WTC11 (cell line): ENCODE data around the gene EYA2. TPM values are rescaled to one million over a fixed set of nuclear protein-coding genes. Genes with fewer than 3 reads are reported as not detected.

Source experiments
- ATAC-seq: fragments of 200-7000 bp; cut with Tn5 transposase; 2 replicates; pipeline ENCODE4 v1.10.0; 2021; ENCODE audit warnings: mild to moderate bottlenecking, moderate library complexity
- CTCF ChIA-PET: fragments of 300-600 bp; sonication (Branson Sonifier 250); formaldehyde crosslinking; loops from one replicate; lab custom pipeline; 2021; ENCODE audit warnings: antibody characterized with exemption; lab: Charles Lee
- POLR2A ChIA-PET: fragments of 350-600 bp; sonication (Branson Sonifier 250); formaldehyde crosslinking; loops from one replicate; lab custom pipeline; 2021; ENCODE audit warnings: antibody characterized with exemption; lab: Charles Lee
- DNase-seq: peaks from one replicate; pipeline ENCODE4 v3.0.0; 2021; ENCODE audit warnings: low spot score
- H3K27ac Mint-ChIP-seq: 2 replicates; pipeline ENCODE4 v1.8.0; 2021; ENCODE audit warnings: mixed read lengths
- H3K27me3 Mint-ChIP-seq: 2 replicates; pipeline ENCODE4 v1.8.0; 2021; ENCODE audit warnings: low read depth, mild to moderate bottlenecking, moderate library complexity, mixed read lengths
- H3K36me3 Mint-ChIP-seq: 2 replicates; pipeline ENCODE4 v1.8.0; 2021; ENCODE audit warnings: mixed read lengths
- H3K4me1 Mint-ChIP-seq: 2 replicates; pipeline ENCODE4 v1.8.0; 2022; ENCODE audit warnings: mixed read lengths
- H3K4me3 Mint-ChIP-seq: 2 replicates; pipeline ENCODE4 v1.8.0; 2021; ENCODE audit warnings: mild to moderate bottlenecking, moderate library complexity, mixed read lengths
- H3K9me3 Mint-ChIP-seq: 2 replicates; pipeline ENCODE4 v1.8.0; 2021; ENCODE audit warnings: mixed read lengths
- EMX1 ChIP-seq: fragments of 250-450 bp; sonication (Bioruptor Pico); IDR thresholded peaks from 2 replicates; pipeline ENCODE4 v1.8.0; 2021; ENCODE audit warnings: mild to moderate bottlenecking
- ESRRA ChIP-seq: sonication (generic); formaldehyde crosslinking; IDR thresholded peaks from 2 replicates; pipeline ENCODE4 v1.8.1; 2022; ENCODE audit warnings: mild to moderate bottlenecking, missing genetic modification reagents, borderline replicate concordance
- FOXJ3 ChIP-seq: sonication (generic); formaldehyde crosslinking; IDR thresholded peaks from 2 replicates; pipeline ENCODE4 v1.9.0; 2021; ENCODE audit warnings: missing genetic modification reagents, mild to moderate bottlenecking, borderline replicate concordance
- GABPB1 ChIP-seq: sonication (generic); formaldehyde crosslinking; IDR thresholded peaks from 2 replicates; pipeline ENCODE4 v1.8.1; 2023; ENCODE audit warnings: mild to moderate bottlenecking, missing genetic modification reagents
- GTF2I ChIP-seq: fragments of 250-450 bp; sonication (Bioruptor Pico); conservative IDR thresholded peaks from 2 replicates; pipeline ENCODE4 v1.4.0; 2021; ENCODE audit warnings: mild to moderate bottlenecking
- HMGXB4 ChIP-seq: sonication (generic); formaldehyde crosslinking; IDR thresholded peaks from 2 replicates; pipeline ENCODE4 v1.8.1; 2023; ENCODE audit warnings: mild to moderate bottlenecking, moderate library complexity, missing genetic modification reagents
- NFE2L1 ChIP-seq: sonication (generic); formaldehyde crosslinking; IDR thresholded peaks from 2 replicates; pipeline ENCODE4 v1.8.1; 2023; ENCODE audit warnings: missing genetic modification reagents
- NFYB ChIP-seq: sonication (generic); formaldehyde crosslinking; conservative IDR thresholded peaks from 2 replicates; pipeline ENCODE4 v1.8.0; 2022; ENCODE audit warnings: low read depth, missing genetic modification reagents
- NR2C2 ChIP-seq: sonication (generic); formaldehyde crosslinking; IDR thresholded peaks from 2 replicates; pipeline ENCODE4 v1.8.0; 2022; ENCODE audit warnings: mild to moderate bottlenecking, missing genetic modification reagents
- SMAD3 ChIP-seq: sonication (generic); formaldehyde crosslinking; IDR thresholded peaks from 2 replicates; pipeline ENCODE4 v1.8.0; 2022; ENCODE audit warnings: missing genetic modification reagents, mild to moderate bottlenecking, borderline replicate concordance
- TEAD1 ChIP-seq: sonication (generic); formaldehyde crosslinking; IDR thresholded peaks from 2 replicates; pipeline ENCODE4 v1.8.0; 2022; ENCODE audit warnings: mild to moderate bottlenecking, missing genetic modification reagents
- TP53 ChIP-seq: sonication (generic); formaldehyde crosslinking; IDR thresholded peaks from 2 replicates; pipeline ENCODE4 v1.8.1; 2023; ENCODE audit warnings: mild to moderate bottlenecking, missing genetic modification reagents
- ZBTB21 ChIP-seq: sonication (generic); formaldehyde crosslinking; IDR thresholded peaks from 2 replicates; pipeline ENCODE4 v1.8.1; 2023; ENCODE audit warnings: mild to moderate bottlenecking, missing genetic modification reagents, borderline replicate concordance
- ZNF219 ChIP-seq: sonication (generic); formaldehyde crosslinking; IDR thresholded peaks from 2 replicates; pipeline ENCODE4 v1.8.0; 2023; ENCODE audit warnings: missing genetic modification reagents, mild to moderate bottlenecking, borderline replicate concordance
- ZNF232 ChIP-seq: sonication (generic); formaldehyde crosslinking; IDR thresholded peaks from 2 replicates; pipeline ENCODE4 v1.8.0; 2022; ENCODE audit warnings: mild to moderate bottlenecking, missing genetic modification reagents
- ZSCAN18 ChIP-seq: fragments of 250-450 bp; sonication (Bioruptor Pico); IDR thresholded peaks from 2 replicates; pipeline ENCODE4 v2.1.2; 2022; ENCODE audit warnings: mild to moderate bottlenecking, moderate library complexity
- total RNA-seq: library from RNA; stranded (reverse); gene quantifications from 3 replicates; pipeline ENCODE4 v1.2.3, GENCODE V29; 2021
- TF ChIP-seq, protein P1 (sequence below): sonication (generic); formaldehyde crosslinking; IDR thresholded peaks from 2 replicates; pipeline ENCODE4 v1.8.1; 2023; ENCODE audit warnings: mild to moderate bottlenecking, missing genetic modification reagents, borderline replicate concordance
- TF ChIP-seq, protein P2 (sequence below): fragments of 250-450 bp; sonication (Bioruptor Pico); IDR thresholded peaks from 2 replicates; pipeline ENCODE4 v1.9.0; 2021; ENCODE audit warnings: mild to moderate bottlenecking, borderline replicate concordance
- TF ChIP-seq, protein P3 (sequence below): sonication (generic); formaldehyde crosslinking; IDR thresholded peaks from 2 replicates; pipeline ENCODE4 v1.8.0; 2022; ENCODE audit warnings: mild to moderate bottlenecking, missing genetic modification reagents

Gene EYA2
- total RNA-seq, 1 experiment from 2014 or later: 1.5 TPM

- TF ChIP-seq NFYB (CRISPR knock-in tag): no peak
- no peak for TF ChIP-seq GABPB1
- TF ChIP-seq ZSCAN18 (CRISPR knock-in tag): no peak
- TF ChIP-seq, all 79 proteins: peak for 0
Measured at GRCh38 chr20:46967646-46968045, 73.0 kb downstream of the EYA2 start (continued).

DNA sequence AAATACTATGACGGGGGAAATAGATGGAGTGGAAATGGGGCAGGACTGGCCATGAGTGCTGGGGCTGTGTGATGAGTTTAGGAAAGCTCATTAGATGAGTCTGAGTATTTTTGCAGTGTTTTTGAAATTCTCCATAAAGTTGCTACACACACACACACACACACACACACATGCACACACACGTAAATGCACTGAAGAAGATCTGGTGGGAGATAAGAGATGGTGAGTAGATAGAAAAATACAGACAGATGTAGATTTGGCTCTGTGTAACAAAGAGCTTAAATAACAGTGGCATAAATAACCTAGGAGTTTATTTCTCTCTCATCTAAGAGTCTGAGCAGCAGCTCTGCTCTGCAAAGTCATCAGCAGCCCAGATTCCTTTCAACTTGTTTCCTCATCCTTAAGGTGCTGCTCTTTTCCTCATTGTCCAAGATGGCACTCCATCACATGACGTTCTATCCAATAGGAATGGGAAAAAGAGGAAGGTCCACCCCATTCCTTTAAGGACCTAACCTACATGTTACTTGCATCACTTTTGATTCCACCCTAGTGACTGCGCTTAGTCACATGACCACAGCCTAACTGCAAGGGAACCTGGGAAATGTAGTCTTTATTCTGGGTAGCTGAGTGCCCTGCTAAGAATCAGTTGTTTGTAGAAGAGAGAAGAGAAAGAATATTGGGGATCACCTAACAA, 76.4 kb downstream of the EYA2 start:
- ATAC-seq: peak; percentile 100
- H3K4me3 Mint-ChIP-seq: 0 out of 2 replicates have a peak overlapping the region, but pooled peaks have one; percentile 14
- ChIA-PET CTCF (interaction anchor here (1.2 kb wide), 1 partner anchor 32 kb away, joined by 4 read pairs; no protein-coding TSS in a partner anchor), POLR2A (interaction anchor here (0.7 to 1.0 kb wide), 2 partner anchors 17 to 157 kb away, joined by 4 read pairs; no protein-coding TSS in a partner anchor)
- peak overlapping the region; percentile 49 for H3K27ac Mint-ChIP-seq
- H3K27me3 Mint-ChIP-seq: no peaks in the 10 kb centered on the region
- no peaks in the 10 kb centered on the region for H3K36me3 Mint-ChIP-seq
- peaks cover 9% of the 10 kb centered on the region for H3K9me3 Mint-ChIP-seq
- H3K4me1 Mint-ChIP-seq: peaks cover 7% of the 10 kb centered on the region
- DNase-seq: peak; percentile 42
- TF ChIP-seq, protein P1, sequence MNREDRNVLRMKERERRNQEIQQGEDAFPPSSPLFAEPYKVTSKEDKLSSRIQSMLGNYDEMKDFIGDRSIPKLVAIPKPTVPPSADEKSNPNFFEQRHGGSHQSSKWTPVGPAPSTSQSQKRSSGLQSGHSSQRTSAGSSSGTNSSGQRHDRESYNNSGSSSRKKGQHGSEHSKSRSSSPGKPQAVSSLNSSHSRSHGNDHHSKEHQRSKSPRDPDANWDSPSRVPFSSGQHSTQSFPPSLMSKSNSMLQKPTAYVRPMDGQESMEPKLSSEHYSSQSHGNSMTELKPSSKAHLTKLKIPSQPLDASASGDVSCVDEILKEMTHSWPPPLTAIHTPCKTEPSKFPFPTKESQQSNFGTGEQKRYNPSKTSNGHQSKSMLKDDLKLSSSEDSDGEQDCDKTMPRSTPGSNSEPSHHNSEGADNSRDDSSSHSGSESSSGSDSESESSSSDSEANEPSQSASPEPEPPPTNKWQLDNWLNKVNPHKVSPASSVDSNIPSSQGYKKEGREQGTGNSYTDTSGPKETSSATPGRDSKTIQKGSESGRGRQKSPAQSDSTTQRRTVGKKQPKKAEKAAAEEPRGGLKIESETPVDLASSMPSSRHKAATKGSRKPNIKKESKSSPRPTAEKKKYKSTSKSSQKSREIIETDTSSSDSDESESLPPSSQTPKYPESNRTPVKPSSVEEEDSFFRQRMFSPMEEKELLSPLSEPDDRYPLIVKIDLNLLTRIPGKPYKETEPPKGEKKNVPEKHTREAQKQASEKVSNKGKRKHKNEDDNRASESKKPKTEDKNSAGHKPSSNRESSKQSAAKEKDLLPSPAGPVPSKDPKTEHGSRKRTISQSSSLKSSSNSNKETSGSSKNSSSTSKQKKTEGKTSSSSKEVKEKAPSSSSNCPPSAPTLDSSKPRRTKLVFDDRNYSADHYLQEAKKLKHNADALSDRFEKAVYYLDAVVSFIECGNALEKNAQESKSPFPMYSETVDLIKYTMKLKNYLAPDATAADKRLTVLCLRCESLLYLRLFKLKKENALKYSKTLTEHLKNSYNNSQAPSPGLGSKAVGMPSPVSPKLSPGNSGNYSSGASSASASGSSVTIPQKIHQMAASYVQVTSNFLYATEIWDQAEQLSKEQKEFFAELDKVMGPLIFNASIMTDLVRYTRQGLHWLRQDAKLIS: no peak
- TF ChIP-seq ZBTB21 (CRISPR knock-in tag) (no peak), NFE2L1 (CRISPR knock-in tag) (no peak), FOXJ3 (CRISPR knock-in tag) (no peak), ESRRA (no peak), ZNF219 (CRISPR knock-in tag) (no peak), NR2C2 (CRISPR knock-in tag) (no peak), GTF2I (CRISPR knock-in tag) (no peak), SMAD3 (CRISPR knock-in tag) (no peak), TEAD1 (no peak), ZNF232 (CRISPR knock-in tag) (no peak), TP53 (CRISPR knock-in tag) (no peak), EMX1 (no peak), HMGXB4 (CRISPR knock-in tag) (no peak)
- TF ChIP-seq, protein P2, sequence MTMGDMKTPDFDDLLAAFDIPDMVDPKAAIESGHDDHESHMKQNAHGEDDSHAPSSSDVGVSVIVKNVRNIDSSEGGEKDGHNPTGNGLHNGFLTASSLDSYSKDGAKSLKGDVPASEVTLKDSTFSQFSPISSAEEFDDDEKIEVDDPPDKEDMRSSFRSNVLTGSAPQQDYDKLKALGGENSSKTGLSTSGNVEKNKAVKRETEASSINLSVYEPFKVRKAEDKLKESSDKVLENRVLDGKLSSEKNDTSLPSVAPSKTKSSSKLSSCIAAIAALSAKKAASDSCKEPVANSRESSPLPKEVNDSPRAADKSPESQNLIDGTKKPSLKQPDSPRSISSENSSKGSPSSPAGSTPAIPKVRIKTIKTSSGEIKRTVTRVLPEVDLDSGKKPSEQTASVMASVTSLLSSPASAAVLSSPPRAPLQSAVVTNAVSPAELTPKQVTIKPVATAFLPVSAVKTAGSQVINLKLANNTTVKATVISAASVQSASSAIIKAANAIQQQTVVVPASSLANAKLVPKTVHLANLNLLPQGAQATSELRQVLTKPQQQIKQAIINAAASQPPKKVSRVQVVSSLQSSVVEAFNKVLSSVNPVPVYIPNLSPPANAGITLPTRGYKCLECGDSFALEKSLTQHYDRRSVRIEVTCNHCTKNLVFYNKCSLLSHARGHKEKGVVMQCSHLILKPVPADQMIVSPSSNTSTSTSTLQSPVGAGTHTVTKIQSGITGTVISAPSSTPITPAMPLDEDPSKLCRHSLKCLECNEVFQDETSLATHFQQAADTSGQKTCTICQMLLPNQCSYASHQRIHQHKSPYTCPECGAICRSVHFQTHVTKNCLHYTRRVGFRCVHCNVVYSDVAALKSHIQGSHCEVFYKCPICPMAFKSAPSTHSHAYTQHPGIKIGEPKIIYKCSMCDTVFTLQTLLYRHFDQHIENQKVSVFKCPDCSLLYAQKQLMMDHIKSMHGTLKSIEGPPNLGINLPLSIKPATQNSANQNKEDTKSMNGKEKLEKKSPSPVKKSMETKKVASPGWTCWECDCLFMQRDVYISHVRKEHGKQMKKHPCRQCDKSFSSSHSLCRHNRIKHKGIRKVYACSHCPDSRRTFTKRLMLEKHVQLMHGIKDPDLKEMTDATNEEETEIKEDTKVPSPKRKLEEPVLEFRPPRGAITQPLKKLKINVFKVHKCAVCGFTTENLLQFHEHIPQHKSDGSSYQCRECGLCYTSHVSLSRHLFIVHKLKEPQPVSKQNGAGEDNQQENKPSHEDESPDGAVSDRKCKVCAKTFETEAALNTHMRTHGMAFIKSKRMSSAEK: no peak
- TF ChIP-seq, protein P3, sequence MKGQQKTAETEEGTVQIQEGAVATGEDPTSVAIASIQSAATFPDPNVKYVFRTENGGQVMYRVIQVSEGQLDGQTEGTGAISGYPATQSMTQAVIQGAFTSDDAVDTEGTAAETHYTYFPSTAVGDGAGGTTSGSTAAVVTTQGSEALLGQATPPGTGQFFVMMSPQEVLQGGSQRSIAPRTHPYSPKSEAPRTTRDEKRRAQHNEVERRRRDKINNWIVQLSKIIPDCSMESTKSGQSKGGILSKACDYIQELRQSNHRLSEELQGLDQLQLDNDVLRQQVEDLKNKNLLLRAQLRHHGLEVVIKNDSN: peak; percentile 97
